Duodenal mucosa (tissue), 2 donors: ENCODE results near the gene DDA1.

ENCODE experiments used
- H3K27ac ChIP-seq: one replicate; pipeline ENCODE4 v1.7.0; 2013; ENCODE audit warnings: low read depth, low read length
- H3K27me3 ChIP-seq, 2 donors: one replicate each; pipeline ENCODE4 v1.7.0; 2013; ENCODE audit warnings: low read length in 2 of 2, control low read depth in 1 of 2; ENCODE audit not compliant: insufficient read depth in 2 of 2, control insufficient read depth in 1 of 2
- H3K36me3 ChIP-seq, 2 donors: one replicate each; pipeline ENCODE4 v1.7.0; 2013; ENCODE audit warnings: low read length in 2 of 2, control low read depth in 1 of 2; ENCODE audit not compliant: insufficient read depth in 2 of 2, control insufficient read depth in 1 of 2
- H3K4me1 ChIP-seq, 2 donors: one replicate each; pipeline ENCODE4 v1.7.0; 2013; ENCODE audit warnings: low read length in 2 of 2, control low read depth in 1 of 2; ENCODE audit not compliant: insufficient read depth in 2 of 2, control insufficient read depth in 1 of 2
- H3K4me3 ChIP-seq, 2 donors: one replicate each; pipeline ENCODE4 v1.7.0; 2013; ENCODE audit warnings: low read length in 2 of 2, low read depth in 1 of 2
- H3K9ac ChIP-seq, 2 donors: one replicate each; pipeline ENCODE4 v1.7.0; 2013; ENCODE audit warnings: low read length in 2 of 2, low read depth in 1 of 2
- H3K9me3 ChIP-seq, 2 donors: one replicate each; pipeline ENCODE4 v1.7.0; 2013; ENCODE audit warnings: low read length in 2 of 2, control low read depth in 1 of 2; ENCODE audit not compliant: control insufficient read depth in 1 of 2

The DDA1 gene

GRCh38 chr19:17309198-17309964 is at the start of gene DDA1:
Gene DDA1 (plus strand): TSS chr19:17309563. CDS start chr19:17309655, 92 bp downstream.
- Histone ChIP-seq H3K4me1 (peaks cover 16 to 25% of the 10 kb centered on the region in 2 donors), H3K9ac (peak within 1 kb of the TSS; percentile 79 to 90), H3K9me3 (no peaks in the 10 kb centered on the region), H3K36me3 (peaks cover 9 to 19% of the 10 kb centered on the region in 2 donors), H3K27me3 (no peaks in the 10 kb centered on the region), H3K4me3 (peak within 1 kb of the TSS; percentile 91 to 98), H3K27ac (peak within 1 kb of the TSS; percentile 36)

GRCh38 chr19:17259934-17260333 is 49.4 kb upstream of the DDA1 start:
- H3K9ac ChIP-seq, result no peak overlapping the region
- H3K9me3 ChIP-seq, result no peaks in the 10 kb centered on the region
- no peak overlapping the region for H3K27ac ChIP-seq
- no peaks in the 10 kb centered on the region for H3K27me3 ChIP-seq
- H3K4me1 ChIP-seq, result peaks cover 0 to 3% of the 10 kb centered on the region in 2 donors
- no peak overlapping the region for H3K4me3 ChIP-seq
- H3K36me3 ChIP-seq, result no peaks in the 10 kb centered on the region

- H3K36me3 ChIP-seq, result no peaks in the 10 kb centered on the region
- H3K9ac ChIP-seq, result no peak overlapping the region
- no peak overlapping the region for H3K27ac ChIP-seq
- no peaks in the 10 kb centered on the region for H3K9me3 ChIP-seq
- no peak overlapping the region for H3K4me3 ChIP-seq
- peaks cover 0 to 3% of the 10 kb centered on the region in 2 donors for H3K4me1 ChIP-seq
- no peaks in the 10 kb centered on the region for H3K27me3 ChIP-seq
These were observed 48.5 kb upstream of the DDA1 start for GRCh38 chr19:17260842-17261325.

- Histone ChIP-seq H3K27ac (no peak overlapping the region), H3K4me3 (no peak overlapping the region)
These were observed 46.8 kb upstream of the DDA1 start for GRCh38 chr19:17262557-17262956.

GRCh38 chr19:17263712-17264640 is 45.4 kb upstream of the DDA1 start:
- H3K9ac ChIP-seq, result no peak overlapping the region
- peaks cover 6 to 12% of the 10 kb centered on the region in 2 donors for H3K4me1 ChIP-seq

More at GRCh38 chr19:17262557-17262956, 46.8 kb upstream of the DDA1 start:
- Histone ChIP-seq H3K27me3 (no peaks in the 10 kb centered on the region), H3K9ac (no peak overlapping the region), H3K9me3 (no peaks in the 10 kb centered on the region), H3K4me1 (peaks cover 0 to 3% of the 10 kb centered on the region in 2 donors), H3K36me3 (no peaks in the 10 kb centered on the region)

GRCh38 chr19:17264641-17264979 is 44.8 kb upstream of the DDA1 start, which contains the start of gene USHBP1:
Gene USHBP1 (minus strand): TSS chr19:17264745. CDS start chr19:17264299, 446 bp downstream.
- Histone ChIP-seq H3K27ac (no peak within 1 kb of the TSS), H3K27me3 (no peaks in the 10 kb centered on the region), H3K9ac (no peak within 1 kb of the TSS), H3K4me1 (peaks cover 6 to 12% of the 10 kb centered on the region in 2 donors), H3K36me3 (peaks cover 0 to 3% of the 10 kb centered on the region in 2 donors), H3K9me3 (no peaks in the 10 kb centered on the region), H3K4me3 (peak within 1 kb of the TSS in 1 of 2 donors; percentile 45)

More at GRCh38 chr19:17263712-17264640, 45.4 kb upstream of the DDA1 start:
- H3K27ac ChIP-seq, result no peak overlapping the region
- H3K4me3 ChIP-seq, result peak overlapping the region in 1 of 2 donors; percentile 45
- peaks cover 0 to 1% of the 10 kb centered on the region in 2 donors for H3K36me3 ChIP-seq
- no peaks in the 10 kb centered on the region for H3K9me3 ChIP-seq
- no peaks in the 10 kb centered on the region for H3K27me3 ChIP-seq

- Histone ChIP-seq H3K36me3 (peaks cover 0 to 9% of the 10 kb centered on the region in 2 donors), H3K4me3 (no peak overlapping the region), H3K9ac (no peak overlapping the region), H3K9me3 (no peaks in the 10 kb centered on the region), H3K27ac (no peak overlapping the region), H3K27me3 (no peaks in the 10 kb centered on the region), H3K4me1 (peaks cover 6 to 10% of the 10 kb centered on the region in 2 donors)
These were observed 43.3 kb upstream of the DDA1 start for GRCh38 chr19:17266026-17266425.

GRCh38 chr19:17266589-17266974 is 42.8 kb upstream of the DDA1 start:
- H3K9me3 ChIP-seq, result no peaks in the 10 kb centered on the region
- no peak overlapping the region for H3K27ac ChIP-seq
- H3K9ac ChIP-seq, result no peak overlapping the region
- peaks cover 0 to 15% of the 10 kb centered on the region in 2 donors for H3K36me3 ChIP-seq
- peaks cover 6 to 9% of the 10 kb centered on the region in 2 donors for H3K4me1 ChIP-seq
- no peaks in the 10 kb centered on the region for H3K27me3 ChIP-seq
- peak overlapping the region in 1 of 2 donors; percentile 23 for H3K4me3 ChIP-seq

GRCh38 chr19:17266975-17267788 is 42.2 kb upstream of the DDA1 start, which contains the start of gene BABAM1:
Gene BABAM1 (plus strand): TSS chr19:17267443. CDS start chr19:17268807, 1,364 bp downstream.
- H3K4me3 ChIP-seq, result peak within 1 kb of the TSS; percentile 96 to 97
- no peaks in the 10 kb centered on the region for H3K27me3 ChIP-seq
- no peak within 1 kb of the TSS for H3K27ac ChIP-seq
- peak within 1 kb of the TSS; percentile 77 to 92 for H3K9ac ChIP-seq
- H3K9me3 ChIP-seq, result no peaks in the 10 kb centered on the region
- peaks cover 0 to 20% of the 10 kb centered on the region in 2 donors for H3K36me3 ChIP-seq
- peaks cover 6 to 9% of the 10 kb centered on the region in 2 donors for H3K4me1 ChIP-seq
